ENCODE measurements around the gene ELL2.

Gene ELL2

GRCh38 chr5:95989283-95990048 is 27.8 kb upstream of the ELL2 start:
- CTCF ChIA-PET = no interaction called here
- no peaks in the 10 kb centered on the region for H3K36me3 Mint-ChIP-seq
- H3K4me1 Mint-ChIP-seq = no peaks in the 10 kb centered on the region
- H3K27ac Mint-ChIP-seq = no peak overlapping the region
- H3K27me3 Mint-ChIP-seq = no peaks in the 10 kb centered on the region
- no peaks in the 10 kb centered on the region for H3K9me3 Mint-ChIP-seq
- no peak for DNase-seq
- H3K4me3 Mint-ChIP-seq = no peak overlapping the region

DNA sequence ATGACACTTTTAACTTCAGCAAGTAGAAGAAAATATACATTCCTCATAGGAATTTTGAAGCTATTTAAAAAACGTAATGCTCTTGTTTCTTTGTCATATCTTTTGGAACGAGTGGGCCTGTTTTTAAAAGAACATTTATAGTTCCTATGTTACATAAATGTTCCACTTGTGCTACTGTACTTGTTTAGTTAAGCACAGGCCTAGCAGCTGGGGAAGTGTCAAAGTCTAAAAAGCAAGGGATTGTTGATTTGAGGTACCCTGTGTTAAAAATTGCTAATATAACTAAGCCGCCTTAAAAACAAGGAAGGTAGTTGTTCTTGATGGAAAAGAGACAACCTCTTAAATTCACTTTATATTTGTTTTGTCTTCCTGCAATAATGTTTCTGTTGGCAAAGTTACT is 27.2 kb upstream of the ELL2 start:
- Mint-ChIP-seq H3K36me3 (no peaks in the 10 kb centered on the region), H3K27ac (no peak overlapping the region), H3K27me3 (no peaks in the 10 kb centered on the region), H3K9me3 (no peaks in the 10 kb centered on the region), H3K4me3 (no peak overlapping the region), H3K4me1 (no peaks in the 10 kb centered on the region)
- CTCF ChIA-PET = no interaction called here
- DNase-seq = no peak

DNA sequence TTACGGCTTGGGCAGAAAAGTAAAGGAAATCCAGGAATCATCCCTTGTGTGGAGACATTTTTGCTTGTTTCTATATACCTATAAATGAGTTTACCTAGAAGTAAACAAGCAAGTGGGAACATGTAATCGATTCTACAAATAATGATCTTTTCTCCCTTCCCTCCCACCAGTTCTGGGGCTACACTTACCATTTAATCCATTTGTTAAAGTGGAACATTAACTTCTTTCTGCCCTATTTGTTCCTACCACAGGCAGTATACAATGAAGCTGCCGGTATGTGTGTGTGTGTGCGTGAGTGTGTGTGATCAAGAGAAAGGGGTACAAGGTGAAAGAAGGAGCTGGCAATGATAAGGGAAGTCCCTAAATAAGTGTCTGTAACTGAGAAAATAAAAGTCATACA is 26.4 kb upstream of the ELL2 start:
- Mint-ChIP-seq H3K27me3 (no peaks in the 10 kb centered on the region), H3K27ac (no peak overlapping the region), H3K4me3 (no peak overlapping the region), H3K9me3 (no peaks in the 10 kb centered on the region), H3K36me3 (no peaks in the 10 kb centered on the region), H3K4me1 (no peaks in the 10 kb centered on the region)
- DNase-seq = no peak
- CTCF ChIA-PET = no interaction called here

DNA sequence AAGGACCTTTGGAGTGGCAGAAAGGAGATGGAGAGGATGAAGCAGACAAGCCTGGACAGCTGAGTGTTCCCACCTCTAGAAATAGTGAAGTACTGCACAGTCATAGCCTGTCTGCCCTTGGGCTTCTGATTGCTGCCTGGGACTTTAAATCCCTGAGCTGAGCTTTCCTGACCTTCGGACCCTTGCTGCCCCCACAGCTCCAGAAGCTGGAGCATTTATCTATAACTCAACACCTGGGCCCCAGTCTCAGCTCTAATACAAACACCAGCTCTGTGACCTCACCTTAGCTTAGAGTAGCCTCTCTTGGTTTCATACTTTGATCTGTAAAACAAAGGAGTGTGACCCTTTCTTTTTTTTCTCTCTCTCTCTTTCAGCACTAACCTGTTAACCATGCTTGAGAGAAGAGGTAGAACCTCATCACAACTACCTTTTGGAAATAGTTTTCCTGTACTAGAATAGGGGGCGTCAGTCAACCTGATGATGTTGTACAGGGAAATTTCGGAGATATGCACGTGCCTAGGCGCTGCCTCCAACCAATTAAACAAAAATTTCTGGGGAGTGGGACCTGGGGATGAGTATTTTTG is 25.4 kb upstream of the ELL2 start:
- Mint-ChIP-seq H3K9me3 (no peaks in the 10 kb centered on the region), H3K4me1 (no peaks in the 10 kb centered on the region), H3K4me3 (no peak overlapping the region), H3K27ac (no peak overlapping the region), H3K27me3 (no peaks in the 10 kb centered on the region), H3K36me3 (no peaks in the 10 kb centered on the region)
- no peak for DNase-seq
- CTCF ChIA-PET = interaction anchor here (0.8 kb wide), 1 partner anchor 13 kb away, joined by 3 read pairs; no protein-coding TSS in a partner anchor

- DNase-seq = no peak
- Mint-ChIP-seq H3K4me3 (no peak overlapping the region), H3K9me3 (no peaks in the 10 kb centered on the region), H3K27ac (no peak overlapping the region), H3K36me3 (no peaks in the 10 kb centered on the region), H3K27me3 (no peaks in the 10 kb centered on the region), H3K4me1 (no peaks in the 10 kb centered on the region)
- CTCF ChIA-PET = interaction anchor here (0.8 kb wide), 1 partner anchor 14 kb away, joined by 3 read pairs; no protein-coding TSS in a partner anchor
Observed at GRCh38 chr5:95986001-95986400, 24.4 kb upstream of the ELL2 start.

GRCh38 chr5:95985249-95985648 is 23.6 kb upstream of the ELL2 start:
- no peaks in the 10 kb centered on the region for H3K4me1 Mint-ChIP-seq

GRCh38 chr5:95984287-95984938 is 22.8 kb upstream of the ELL2 start:
- Mint-ChIP-seq H3K4me3 (no peak overlapping the region), H3K4me1 (no peaks in the 10 kb centered on the region), H3K27ac (no peak overlapping the region), H3K9me3 (no peaks in the 10 kb centered on the region), H3K27me3 (no peaks in the 10 kb centered on the region), H3K36me3 (no peaks in the 10 kb centered on the region)
- CTCF ChIA-PET = no interaction called here
- DNase-seq = no peak

More at GRCh38 chr5:95985249-95985648, 23.6 kb upstream of the ELL2 start:
- no peaks in the 10 kb centered on the region for H3K9me3 Mint-ChIP-seq
- no peak for DNase-seq
- H3K4me3 Mint-ChIP-seq = no peak overlapping the region
- no peaks in the 10 kb centered on the region for H3K36me3 Mint-ChIP-seq
- H3K27ac Mint-ChIP-seq = no peak overlapping the region
- CTCF ChIA-PET = no interaction called here
- no peaks in the 10 kb centered on the region for H3K27me3 Mint-ChIP-seq

GRCh38 chr5:95983509-95983908 is 21.9 kb upstream of the ELL2 start:
- Mint-ChIP-seq H3K27ac (no peak overlapping the region), H3K36me3 (no peaks in the 10 kb centered on the region), H3K27me3 (peaks cover under 1% of the 10 kb centered on the region), H3K4me1 (no peaks in the 10 kb centered on the region), H3K4me3 (no peak overlapping the region), H3K9me3 (no peaks in the 10 kb centered on the region)
- DNase-seq = no peak
- CTCF ChIA-PET = no interaction called here

- Mint-ChIP-seq H3K36me3 (no peaks in the 10 kb centered on the region), H3K9me3 (no peaks in the 10 kb centered on the region), H3K4me3 (no peak overlapping the region), H3K4me1 (no peaks in the 10 kb centered on the region), H3K27me3 (peaks cover 4% of the 10 kb centered on the region), H3K27ac (no peak overlapping the region)
- DNase-seq = no peak
- CTCF ChIA-PET = no interaction called here
Observed at GRCh38 chr5:95983080-95983479, 21.4 kb upstream of the ELL2 start.

GRCh38 chr5:95976606-95977005 is 15.0 kb upstream of the ELL2 start:
- Mint-ChIP-seq H3K27me3 (peaks cover 8% of the 10 kb centered on the region), H3K4me3 (no peak overlapping the region), H3K4me1 (no peaks in the 10 kb centered on the region), H3K27ac (no peak overlapping the region), H3K9me3 (no peaks in the 10 kb centered on the region), H3K36me3 (no peaks in the 10 kb centered on the region)
- no peak for DNase-seq
- CTCF ChIA-PET = no interaction called here

- Mint-ChIP-seq H3K4me1 (no peaks in the 10 kb centered on the region), H3K27ac (no peak overlapping the region), H3K4me3 (no peak overlapping the region), H3K27me3 (peaks cover 8% of the 10 kb centered on the region), H3K36me3 (no peaks in the 10 kb centered on the region), H3K9me3 (no peaks in the 10 kb centered on the region)
- CTCF ChIA-PET = no interaction called here
- no peak for DNase-seq
Observed at GRCh38 chr5:95975703-95976102, 14.1 kb upstream of the ELL2 start.

- H3K4me1 Mint-ChIP-seq = no peaks in the 10 kb centered on the region
- CTCF ChIA-PET = no interaction called here
- H3K9me3 Mint-ChIP-seq = no peaks in the 10 kb centered on the region
- H3K4me3 Mint-ChIP-seq = no peak overlapping the region
- H3K27me3 Mint-ChIP-seq = peaks cover 8% of the 10 kb centered on the region
- H3K27ac Mint-ChIP-seq = no peak overlapping the region
- no peaks in the 10 kb centered on the region for H3K36me3 Mint-ChIP-seq
- DNase-seq = no peak
Observed at GRCh38 chr5:95973793-95974325, 12.2 kb upstream of the ELL2 start.

- peaks cover 4% of the 10 kb centered on the region for H3K27me3 Mint-ChIP-seq
- H3K4me1 Mint-ChIP-seq = no peaks in the 10 kb centered on the region
- H3K27ac Mint-ChIP-seq = no peak overlapping the region
- H3K36me3 Mint-ChIP-seq = no peaks in the 10 kb centered on the region
- no peak overlapping the region for H3K4me3 Mint-ChIP-seq
- no peaks in the 10 kb centered on the region for H3K9me3 Mint-ChIP-seq
- CTCF ChIA-PET = no interaction called here
- DNase-seq = no peak
Observed at GRCh38 chr5:95972196-95972595, 10.5 kb upstream of the ELL2 start.

GRCh38 chr5:95970359-95970704 is 8.7 kb upstream of the ELL2 start:
- Mint-ChIP-seq H3K4me3 (no peak overlapping the region), H3K9me3 (no peaks in the 10 kb centered on the region), H3K27ac (no peak overlapping the region), H3K27me3 (peaks cover 8% of the 10 kb centered on the region), H3K36me3 (no peaks in the 10 kb centered on the region), H3K4me1 (no peaks in the 10 kb centered on the region)
- DNase-seq = no peak
- CTCF ChIA-PET = no interaction called here
